Measurements from ENCODE around the gene PDGFB.

Gene PDGFB

GRCh38 chr22:39254789-39255298 lies 10.1 kb upstream of the PDGFB start:
- no peak for DNase-seq (ENCODE audit: low read depth in 1 of 2, low spot score in 1 of 2)

DNA sequence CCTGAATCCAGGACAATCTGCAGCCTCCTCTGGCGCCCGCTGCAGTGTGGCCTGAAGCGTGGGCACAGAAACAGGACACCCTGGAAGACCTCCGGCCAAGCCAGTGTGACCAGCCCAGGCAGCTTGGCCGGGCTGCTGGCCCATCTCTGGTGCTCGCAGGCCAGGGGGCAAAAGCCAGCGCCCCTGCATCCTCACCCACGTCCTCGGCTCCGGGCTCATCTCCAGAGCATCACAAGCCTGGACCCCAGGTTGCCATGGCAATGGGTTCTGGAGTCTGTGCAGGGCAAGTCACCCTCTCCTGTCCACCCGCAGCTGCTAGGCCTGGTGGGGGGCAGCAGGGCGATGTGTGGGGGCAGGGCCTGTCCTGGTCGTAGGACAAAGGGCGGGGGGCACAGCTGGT lies 9.3 kb upstream of the PDGFB start:
- DNase-seq (ENCODE audit: low read depth in 1 of 2, low spot score in 1 of 2), result no peak

GRCh38 chr22:39253435-39254070 lies 8.8 kb upstream of the PDGFB start:
- DNase-seq (ENCODE audit: low read depth in 1 of 2, low spot score in 1 of 2), result no peak

DNA sequence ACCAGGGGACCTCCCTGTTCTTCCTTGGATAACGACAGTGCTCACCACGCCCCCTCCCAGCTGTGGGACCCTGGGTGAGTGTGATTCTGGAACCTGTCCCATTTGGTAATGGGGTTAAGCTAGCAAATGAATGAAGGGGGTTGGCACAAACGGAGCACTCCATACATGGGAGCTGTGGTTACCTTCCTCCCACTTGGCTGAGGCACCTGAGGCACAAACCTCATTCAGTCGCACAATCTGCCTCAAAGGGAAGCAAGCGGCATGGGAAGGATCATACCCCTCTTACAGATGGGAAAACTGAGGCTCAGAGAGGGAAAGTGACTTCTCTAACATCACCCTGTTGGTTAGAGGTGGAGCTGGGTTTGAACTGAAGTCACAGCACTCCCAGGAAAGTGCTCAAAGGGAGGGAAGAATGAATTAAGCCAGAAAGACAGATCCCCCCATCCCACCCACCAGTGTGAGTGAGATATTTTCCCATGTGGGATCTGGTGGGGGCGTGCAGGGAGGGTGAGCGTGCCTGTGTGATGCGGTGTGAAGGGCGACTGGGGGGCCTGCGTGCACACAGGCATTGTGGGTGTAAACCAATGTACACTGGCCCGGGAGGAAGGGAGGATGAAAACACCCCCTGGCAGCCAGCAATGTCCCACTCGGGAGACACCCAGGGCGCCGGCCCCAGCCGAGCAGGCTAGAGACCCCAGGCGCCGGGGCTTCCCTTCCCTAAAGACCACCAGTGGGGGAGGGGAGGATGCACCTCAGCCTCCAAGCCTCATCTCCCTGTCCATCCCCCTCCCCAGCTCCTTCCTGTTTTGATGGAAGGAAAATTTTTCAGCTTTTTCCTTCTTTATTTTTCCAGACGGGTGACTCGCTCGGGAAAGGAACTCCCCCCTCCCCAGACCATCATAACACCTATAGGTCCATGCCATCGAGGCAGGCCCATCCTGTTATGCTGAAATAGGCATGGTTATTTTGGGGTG lies 8.0 kb upstream of the PDGFB start:
- no peak for DNase-seq (ENCODE audit: low read depth in 1 of 2, low spot score in 1 of 2)

DNA sequence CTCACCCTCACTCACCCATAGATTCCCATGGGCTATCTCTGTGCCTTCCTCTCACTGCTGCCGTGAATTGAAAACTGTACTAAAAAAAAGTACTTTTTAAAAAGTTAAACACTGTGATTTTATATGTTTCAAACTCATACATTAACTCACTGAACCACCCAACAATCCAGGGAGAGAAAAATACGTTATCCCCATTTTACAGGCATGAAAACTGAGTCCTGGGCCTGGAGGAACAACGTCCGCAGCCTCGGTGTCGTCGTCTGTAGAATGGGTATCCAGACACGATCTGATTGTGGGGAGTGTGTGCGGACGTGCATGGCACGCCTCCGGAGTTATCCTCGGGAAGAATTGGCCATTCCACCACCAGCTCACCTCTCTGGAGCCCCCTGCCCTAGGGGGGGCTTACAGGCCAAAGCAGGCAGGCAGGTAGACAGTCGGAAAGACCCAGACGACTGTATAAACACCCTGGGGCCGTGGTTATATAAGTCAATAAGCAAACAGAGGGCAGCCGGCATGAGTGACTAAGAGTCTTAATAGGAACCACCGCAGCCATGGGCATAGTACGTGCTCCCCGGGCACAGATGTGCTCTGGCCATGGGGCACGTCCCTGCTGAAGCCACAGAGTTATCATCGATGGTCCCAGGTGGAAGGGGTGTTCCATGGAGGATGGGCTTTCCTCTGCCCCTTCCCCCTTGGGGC lies 7.1 kb upstream of the PDGFB start:
- no peak for DNase-seq (ENCODE audit: low read depth in 1 of 2, low spot score in 1 of 2)

DNA sequence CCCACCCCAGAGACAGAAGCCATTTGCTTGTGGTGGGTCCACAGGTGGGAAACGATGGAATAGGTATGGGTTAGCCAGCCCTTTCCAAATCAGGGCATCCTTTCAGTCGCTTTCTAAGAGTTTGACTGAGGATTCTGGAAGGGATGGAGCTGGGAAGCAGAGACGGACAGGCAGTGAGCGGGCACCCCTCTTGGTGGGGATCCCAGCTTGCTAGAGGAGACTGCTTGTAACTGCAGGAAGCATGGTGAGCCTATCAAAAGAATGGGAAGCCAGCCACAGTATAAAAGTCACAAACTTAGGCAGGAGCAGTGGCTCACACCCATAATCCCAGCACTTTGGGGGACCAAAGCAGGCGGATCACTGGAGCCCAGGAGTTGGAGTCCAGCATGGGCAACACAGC lies 6.1 kb upstream of the PDGFB start:
- DNase-seq (ENCODE audit: low read depth in 1 of 2, low spot score in 1 of 2), result no peak

DNA sequence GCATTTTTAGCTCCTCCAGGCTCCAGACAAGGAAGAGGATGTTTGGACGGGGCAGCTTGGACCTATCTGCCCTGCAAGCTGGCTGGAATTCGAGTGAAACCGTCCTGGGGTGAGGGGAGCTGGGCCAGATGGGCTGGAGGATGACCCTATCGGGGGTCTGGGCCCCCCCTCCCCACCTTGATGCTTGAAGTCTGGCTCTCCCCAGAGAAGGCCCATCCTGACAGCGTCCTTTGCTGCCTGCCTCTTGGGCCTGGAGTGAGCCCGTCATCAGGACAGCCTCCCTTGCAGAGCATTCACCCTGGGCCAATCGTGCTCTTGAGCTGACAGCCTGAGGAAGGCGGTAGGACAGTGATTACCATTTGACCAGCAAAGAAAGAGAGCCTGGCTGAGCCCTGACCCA lies 5.3 kb upstream of the PDGFB start:
- no peak for DNase-seq (ENCODE audit: low read depth in 1 of 2, low spot score in 1 of 2)

DNA sequence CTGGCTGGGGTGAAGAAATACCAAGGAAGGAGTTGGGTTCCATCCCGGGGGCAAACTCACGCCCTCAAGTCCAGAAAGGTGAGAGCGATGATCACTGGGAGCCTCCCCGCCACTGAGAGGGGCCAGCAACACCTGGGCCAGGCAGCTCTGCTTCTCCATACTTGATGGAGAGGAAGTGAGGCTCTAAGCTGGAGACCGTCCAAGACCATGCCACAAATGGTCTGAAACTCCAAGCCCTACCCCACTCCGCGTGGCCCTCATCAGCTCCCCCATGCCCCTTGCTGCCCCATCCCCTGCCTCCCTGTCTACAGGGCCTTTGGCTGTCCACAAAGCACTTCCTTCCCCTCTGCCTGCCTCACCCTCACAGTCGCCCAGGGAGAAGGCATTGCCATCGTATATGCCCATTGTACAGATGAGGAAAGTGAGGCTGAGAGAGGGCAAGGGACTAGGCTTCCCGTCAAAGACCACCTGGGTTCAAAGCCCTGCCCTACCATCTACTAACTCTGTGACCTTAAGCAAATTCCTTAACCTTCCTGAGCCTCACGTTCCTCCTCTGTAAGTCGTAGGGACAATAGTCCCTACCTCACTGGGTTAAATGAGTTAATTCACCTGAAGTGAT lies 4.4 kb upstream of the PDGFB start:
- no peak for DNase-seq (ENCODE audit: low read depth in 1 of 2, low spot score in 1 of 2)

- no peak for DNase-seq (ENCODE audit: low read depth in 1 of 2, low spot score in 1 of 2)
Measured at GRCh38 chr22:39248254-39248653, 3.5 kb upstream of the PDGFB start.

GRCh38 chr22:39247361-39247760 lies 2.6 kb upstream of the PDGFB start:
- no peak for DNase-seq (ENCODE audit: low read depth in 1 of 2, low spot score in 1 of 2)

- no peak for DNase-seq (ENCODE audit: low read depth in 1 of 2, low spot score in 1 of 2)
Measured at GRCh38 chr22:39246690-39247332, 2.0 kb upstream of the PDGFB start.

DNA sequence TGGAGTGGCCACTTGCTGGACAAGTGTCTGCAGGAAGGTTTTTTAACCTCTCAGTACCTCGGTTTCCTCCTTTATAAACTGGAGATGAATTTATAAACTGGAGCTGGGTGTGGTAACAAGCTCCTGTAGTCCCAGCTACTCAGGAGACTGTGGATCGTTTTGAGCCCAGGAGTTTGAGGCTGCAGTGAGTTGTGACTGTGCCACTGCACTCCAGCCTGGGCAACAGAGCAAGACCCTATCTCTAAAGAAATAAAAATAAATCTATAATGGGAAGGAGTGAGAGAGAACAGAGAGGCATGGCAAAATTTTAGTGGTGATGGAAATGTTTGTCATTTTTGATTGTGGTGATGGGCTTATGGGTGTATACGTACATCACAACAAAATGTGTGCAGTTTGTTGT lies 1.4 kb upstream of the PDGFB start:
- no peak for DNase-seq (ENCODE audit: low read depth in 1 of 2, low spot score in 1 of 2)

- no peak for DNase-seq (ENCODE audit: low read depth in 1 of 2, low spot score in 1 of 2)
Measured at GRCh38 chr22:39245130-39246039, 603 bp upstream of the PDGFB start.

- DNase-seq (ENCODE audit: low read depth in 1 of 2, low spot score in 1 of 2), result no peak
Measured at GRCh38 chr22:39244136-39244495, 666 bp downstream of the PDGFB start.

GRCh38 chr22:39243439-39244135 lies 1.2 kb downstream of the PDGFB start:
- DNase-seq (ENCODE audit: low read depth in 1 of 2, low spot score in 1 of 2), result no peak

DNA sequence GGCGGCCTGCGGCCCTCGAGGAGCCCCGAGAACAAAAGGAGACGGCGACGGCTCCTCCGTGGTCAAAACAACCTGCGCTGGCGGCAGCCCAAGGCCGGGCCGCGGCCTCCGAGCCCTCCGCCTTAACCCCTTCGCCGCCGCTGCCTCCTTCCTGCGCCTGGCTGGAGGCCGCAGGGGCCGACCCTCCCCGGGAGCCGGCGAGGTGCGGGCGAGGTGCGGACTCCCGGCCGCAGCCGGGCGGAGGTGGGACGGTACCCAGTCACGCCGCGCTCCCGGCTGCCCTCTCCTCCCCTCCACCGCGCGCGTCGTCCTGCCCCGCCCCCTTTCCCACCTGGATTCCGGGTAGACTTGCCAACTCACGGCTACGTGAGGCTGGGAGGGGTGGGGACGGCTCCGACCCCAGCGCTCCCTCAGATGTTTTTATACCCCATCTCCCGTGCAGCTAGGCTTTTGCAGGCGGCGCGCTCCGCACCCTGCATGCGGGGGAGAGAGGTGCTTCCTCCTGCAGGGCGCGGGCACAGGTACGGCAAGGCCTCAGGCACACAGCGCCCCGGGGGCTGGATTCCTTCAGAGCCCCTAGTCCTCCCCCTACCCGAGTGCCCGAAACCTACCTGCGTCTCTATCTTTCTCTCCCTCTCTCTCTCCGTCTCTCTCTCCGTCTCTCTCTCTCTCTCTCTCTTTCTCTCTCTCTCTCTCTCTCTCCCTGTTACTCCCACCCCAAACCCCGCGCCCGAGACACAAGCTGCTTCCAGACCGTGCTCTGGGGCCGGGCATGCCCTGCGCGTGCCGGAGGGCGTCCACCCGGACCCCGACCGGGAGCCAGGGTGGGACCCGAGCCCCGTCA lies 2.0 kb downstream of the PDGFB start:
- no peak for DNase-seq (ENCODE audit: low read depth in 1 of 2, low spot score in 1 of 2)

DNA sequence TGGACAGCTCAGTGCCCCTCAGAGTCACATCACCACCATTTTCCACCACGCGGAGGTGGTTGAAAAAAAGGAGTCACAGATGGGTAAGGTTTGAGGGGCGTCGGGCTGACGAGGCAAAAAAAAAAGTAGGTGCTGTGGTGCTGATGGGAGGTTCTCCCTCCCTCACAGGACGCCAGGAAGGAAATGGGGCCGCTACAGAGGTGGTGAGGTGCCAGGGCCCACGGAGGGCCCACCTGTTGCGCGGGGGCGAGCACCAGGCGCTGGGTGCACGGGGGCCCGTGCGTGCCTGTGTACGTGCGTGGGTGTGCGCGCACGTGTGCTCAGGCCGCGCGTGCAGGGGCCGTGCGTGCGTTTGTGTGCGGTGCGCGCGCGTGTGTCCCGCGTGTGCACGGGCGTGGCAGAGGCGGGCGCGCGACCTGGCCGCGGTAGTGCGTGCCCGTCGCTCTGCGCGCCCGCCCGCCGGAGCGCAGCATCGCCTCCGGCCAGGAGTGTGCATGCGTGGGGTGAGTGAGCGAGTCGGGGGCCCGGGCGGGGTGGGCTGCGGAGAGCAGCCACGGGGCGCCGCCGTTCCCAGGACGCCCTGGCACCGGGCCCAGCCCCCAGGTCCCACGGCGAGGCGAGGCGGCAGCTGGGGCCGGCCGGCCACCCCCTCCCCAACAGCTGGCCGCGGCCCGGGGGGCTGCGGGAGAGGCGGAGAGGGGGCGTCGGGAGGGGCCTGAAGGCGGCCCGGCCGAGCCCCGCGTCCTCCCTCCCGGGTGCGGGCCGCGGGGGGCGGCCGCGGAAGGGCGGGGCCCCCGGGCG lies 2.8 kb downstream of the PDGFB start:
- no peak for DNase-seq (ENCODE audit: low read depth in 1 of 2, low spot score in 1 of 2)
